Measurements from ENCODE around the gene ARSJ. TPM values are rescaled to one million over a fixed set of nuclear protein-coding genes. Genes with fewer than 3 reads are reported as not detected.

Gene ARSJ
- polyA plus RNA-seq, 1 donor (not counting 4 experiments of a cell fraction or from before 2014, with no cell fraction given) = 15.7 TPM

DNA sequence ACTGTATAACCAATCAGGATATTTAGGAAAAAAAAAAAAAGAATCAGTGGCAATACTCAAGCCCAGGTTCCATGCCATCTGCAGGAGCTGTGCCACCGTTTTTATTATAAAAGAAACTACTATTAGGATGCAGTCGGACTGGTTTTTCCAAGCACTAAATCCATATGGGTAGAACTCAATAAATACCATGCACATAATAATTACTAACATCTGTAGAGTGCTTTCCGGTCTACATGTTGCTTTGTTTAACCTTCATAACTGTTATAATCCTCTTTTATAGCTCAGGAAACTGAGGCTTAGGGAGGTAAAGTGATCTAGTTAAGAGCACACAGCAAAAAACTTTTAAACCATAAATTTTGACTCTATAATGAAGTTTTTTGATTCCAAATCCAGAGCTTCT, 24.0 kb downstream of the ARSJ start:
- H3K4me1 ChIP-seq (ENCODE audit: control insufficient read depth, extremely low read depth, insufficient read depth, low read length) = peaks cover 31% of the 10 kb centered on the region
- H3K9ac ChIP-seq (ENCODE audit: control insufficient read depth, extremely low read depth, insufficient read depth, low read length) = no peak overlapping the region
- H3K27me3 ChIP-seq (ENCODE audit: control insufficient read depth, extremely low read depth, insufficient read depth, low read length) = no peaks in the 10 kb centered on the region
- no peak overlapping the region for H3K4me3 ChIP-seq (ENCODE audit: control insufficient read depth in 2 of 3, extremely low read depth in 1 of 3, insufficient read depth in 2 of 3, low read depth in 1 of 3, low read length in 3 of 3)
- no peak for FAIRE-seq
- H3K27ac ChIP-seq (ENCODE audit: control insufficient read depth, insufficient read depth, low read length) = no peak overlapping the region
- dilution Hi-C loops (cut with MboI; ENCODE audit: extremely low pct_ligation_motif_present, low sequenced_read_pairs) = no loop called here
- no peaks in the 10 kb centered on the region for H4K20me1 ChIP-seq (ENCODE audit: control insufficient read depth, extremely low read depth, insufficient read depth, low read length)
- no peaks in the 10 kb centered on the region for H3K9me1 ChIP-seq (ENCODE audit: control insufficient read depth, extremely low read depth, insufficient read depth, low read length)
- no peak for TF ChIP-seq EZH2 (IDR thresholded peaks at IDR 0.05; ENCODE audit: low read length)
- TF ChIP-seq, protein P1, sequence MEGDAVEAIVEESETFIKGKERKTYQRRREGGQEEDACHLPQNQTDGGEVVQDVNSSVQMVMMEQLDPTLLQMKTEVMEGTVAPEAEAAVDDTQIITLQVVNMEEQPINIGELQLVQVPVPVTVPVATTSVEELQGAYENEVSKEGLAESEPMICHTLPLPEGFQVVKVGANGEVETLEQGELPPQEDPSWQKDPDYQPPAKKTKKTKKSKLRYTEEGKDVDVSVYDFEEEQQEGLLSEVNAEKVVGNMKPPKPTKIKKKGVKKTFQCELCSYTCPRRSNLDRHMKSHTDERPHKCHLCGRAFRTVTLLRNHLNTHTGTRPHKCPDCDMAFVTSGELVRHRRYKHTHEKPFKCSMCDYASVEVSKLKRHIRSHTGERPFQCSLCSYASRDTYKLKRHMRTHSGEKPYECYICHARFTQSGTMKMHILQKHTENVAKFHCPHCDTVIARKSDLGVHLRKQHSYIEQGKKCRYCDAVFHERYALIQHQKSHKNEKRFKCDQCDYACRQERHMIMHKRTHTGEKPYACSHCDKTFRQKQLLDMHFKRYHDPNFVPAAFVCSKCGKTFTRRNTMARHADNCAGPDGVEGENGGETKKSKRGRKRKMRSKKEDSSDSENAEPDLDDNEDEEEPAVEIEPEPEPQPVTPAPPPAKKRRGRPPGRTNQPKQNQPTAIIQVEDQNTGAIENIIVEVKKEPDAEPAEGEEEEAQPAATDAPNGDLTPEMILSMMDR (optimal IDR thresholded peaks at IDR 0.05 in 1 of 3, IDR thresholded peaks at IDR 0.05 in 1 of 3, conservative IDR thresholded peaks at IDR 0.05 in 1 of 3; ENCODE audit: extremely low read depth in 1 of 3, insufficient read depth in 2 of 3, low read length in 3 of 3) = no peak
- no peak for DNase-seq (ENCODE audit: low read depth, low spot score)
- H3K36me3 ChIP-seq (ENCODE audit: control insufficient read depth in 2 of 2, extremely low read depth in 1 of 2, insufficient read depth in 2 of 2, low read length in 2 of 2) = no peaks in the 10 kb centered on the region
- H2AFZ ChIP-seq (ENCODE audit: control insufficient read depth, low read length) = no peak overlapping the region
- H3K9me3 ChIP-seq (ENCODE audit: control insufficient read depth, low read depth, low read length) = no peaks in the 10 kb centered on the region
- H3K4me2 ChIP-seq (ENCODE audit: control insufficient read depth, extremely low read depth, insufficient read depth, low read depth, low read length) = no peak overlapping the region
- H3K79me2 ChIP-seq (ENCODE audit: control insufficient read depth, insufficient read depth, low read length) = peaks cover 5% of the 10 kb centered on the region

DNA sequence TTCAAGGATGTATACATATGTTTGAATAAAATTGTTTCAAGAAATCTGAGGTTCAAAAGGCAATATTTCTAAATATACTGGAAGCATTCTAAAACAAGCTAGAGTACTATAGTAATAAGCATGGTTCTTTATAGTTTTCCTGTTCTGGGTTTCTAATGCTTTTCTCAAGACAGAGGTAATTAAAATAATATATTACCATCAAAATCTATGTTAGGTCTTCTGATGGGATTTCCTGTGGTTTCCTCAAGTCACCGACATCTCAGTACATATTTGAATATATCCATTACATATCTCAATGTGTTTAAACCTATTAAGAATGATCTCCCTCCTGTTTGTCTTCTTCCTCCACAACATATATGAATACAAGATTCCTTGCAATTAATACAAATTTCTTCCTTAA, 25.6 kb downstream of the ARSJ start:
- Histone ChIP-seq H3K27me3 (ENCODE audit: control insufficient read depth, extremely low read depth, insufficient read depth, low read length) (no peaks in the 10 kb centered on the region), H3K4me2 (ENCODE audit: control insufficient read depth, extremely low read depth, insufficient read depth, low read depth, low read length) (no peak overlapping the region), H3K79me2 (ENCODE audit: control insufficient read depth, insufficient read depth, low read length) (peaks cover 5% of the 10 kb centered on the region), H3K9ac (ENCODE audit: control insufficient read depth, extremely low read depth, insufficient read depth, low read length) (no peak overlapping the region), H3K9me3 (ENCODE audit: control insufficient read depth, low read depth, low read length) (no peaks in the 10 kb centered on the region), H2AFZ (ENCODE audit: control insufficient read depth, low read length) (no peak overlapping the region), H3K27ac (ENCODE audit: control insufficient read depth, insufficient read depth, low read length) (no peak overlapping the region), H3K4me1 (ENCODE audit: control insufficient read depth, extremely low read depth, insufficient read depth, low read length) (peaks cover 17% of the 10 kb centered on the region), H4K20me1 (ENCODE audit: control insufficient read depth, extremely low read depth, insufficient read depth, low read length) (no peaks in the 10 kb centered on the region), H3K36me3 (ENCODE audit: control insufficient read depth in 2 of 2, extremely low read depth in 1 of 2, insufficient read depth in 2 of 2, low read length in 2 of 2) (no peaks in the 10 kb centered on the region), H3K4me3 (ENCODE audit: control insufficient read depth in 2 of 3, extremely low read depth in 1 of 3, insufficient read depth in 2 of 3, low read depth in 1 of 3, low read length in 3 of 3) (no peak overlapping the region), H3K9me1 (ENCODE audit: control insufficient read depth, extremely low read depth, insufficient read depth, low read length) (no peaks in the 10 kb centered on the region)
- FAIRE-seq (no peak), DNase-seq (ENCODE audit: low read depth, low spot score) (no peak)
- dilution Hi-C loops (cut with MboI; ENCODE audit: extremely low pct_ligation_motif_present, low sequenced_read_pairs) = no loop called here
- no peak for TF ChIP-seq EZH2 (IDR thresholded peaks at IDR 0.05; ENCODE audit: low read length)
- TF ChIP-seq, protein P1 (optimal IDR thresholded peaks at IDR 0.05 in 1 of 3, IDR thresholded peaks at IDR 0.05 in 1 of 3, conservative IDR thresholded peaks at IDR 0.05 in 1 of 3; ENCODE audit: extremely low read depth in 1 of 3, insufficient read depth in 2 of 3, low read length in 3 of 3) = no peak

Measured in keratinocyte (primary cell).